HEK293T (cell line): Measurements from ENCODE around the gene RASSF5.
A peak's percentile ranks its signal among the peaks of the same experiment; 100 is the strongest.
"Not testable (repeated sequence)": the region's sequence is repeated elsewhere in the genome, so short reads cannot be mapped to it uniquely, and the experiment has no call there.

Experiments
- CTCF ChIA-PET: fragments of 350-600 bp; formaldehyde crosslinking; extraction: SDS; loops from one replicate; lab custom pipeline; 2021; ENCODE audit warnings: antibody characterized with exemption, inconsistent platforms; lab: Yijun Ruan, JAX
- POLR2A ChIA-PET: fragments of 350-600 bp; formaldehyde crosslinking; extraction: SDS; loops from one replicate; lab custom pipeline; 2020; ENCODE audit warnings: antibody characterized with exemption, inconsistent platforms; lab: Yijun Ruan, JAX
- DNase-seq: peaks from one replicate; pipeline ENCODE4 v3.0.0; 2012; ENCODE audit warnings: mixed read lengths; ENCODE audit errors: extremely low spot score
- ARNT ChIP-seq: fragments of 450-650 bp; IDR thresholded peaks from 2 replicates; pipeline ENCODE4 v1.6.1; 2017; ENCODE audit warnings: mild to moderate bottlenecking
- BHLHE40 ChIP-seq: fragments of 450-650 bp; IDR thresholded peaks from 2 replicates; pipeline ENCODE4 v1.6.1; 2016; ENCODE audit warnings: mild to moderate bottlenecking, moderate library complexity, borderline replicate concordance
- CTBP1 ChIP-seq: fragments of 450-650 bp; IDR thresholded peaks from 2 replicates; pipeline ENCODE4 v1.6.1; 2016; ENCODE audit warnings: borderline replicate concordance
- ELF4 ChIP-seq: fragments of 450-650 bp; IDR thresholded peaks from 2 replicates; pipeline ENCODE4 v1.6.1; 2017; ENCODE audit warnings: antibody characterized with exemption
- FOXA1 ChIP-seq: fragments of 450-650 bp; IDR thresholded peaks from 2 replicates; pipeline ENCODE4 v1.6.1; 2016; ENCODE audit warnings: mild to moderate bottlenecking
- FOXK2 ChIP-seq: fragments of 450-650 bp; IDR thresholded peaks from 2 replicates; pipeline ENCODE4 v1.6.1; 2016; ENCODE audit warnings: mild to moderate bottlenecking
- FOXM1 ChIP-seq: fragments of 450-650 bp; IDR thresholded peaks from 2 replicates; pipeline ENCODE4 v1.6.1; 2017; ENCODE audit warnings: mild to moderate bottlenecking, borderline replicate concordance
- HDGF ChIP-seq: fragments of 450-650 bp; IDR thresholded peaks from 2 replicates; pipeline ENCODE4 v1.6.1; 2017; ENCODE audit warnings: antibody characterized with exemption, borderline replicate concordance
- L3MBTL2 ChIP-seq: fragments of 450-650 bp; conservative IDR thresholded peaks from 2 replicates; pipeline ENCODE4 v1.6.1; 2016; ENCODE audit warnings: mild to moderate bottlenecking
- LEF1 ChIP-seq: fragments of 450-650 bp; IDR thresholded peaks from 2 replicates; pipeline ENCODE4 v1.6.1; 2017; ENCODE audit warnings: mild to moderate bottlenecking, borderline replicate concordance
- NFRKB ChIP-seq: fragments of 450-650 bp; IDR thresholded peaks from 2 replicates; pipeline ENCODE4 v1.6.1; 2016; ENCODE audit warnings: mild to moderate bottlenecking, moderate library complexity
- SP1 ChIP-seq: fragments of 450-650 bp; IDR thresholded peaks from 2 replicates; pipeline ENCODE4 v1.6.1; 2017
- SUZ12 ChIP-seq: fragments of 450-650 bp; IDR thresholded peaks from 2 replicates; pipeline ENCODE4 v1.6.1; 2016; ENCODE audit warnings: mild to moderate bottlenecking
- TARDBP ChIP-seq: fragments of 450-650 bp; IDR thresholded peaks from 2 replicates; pipeline ENCODE4 v1.6.1; 2016
- ZNF384 ChIP-seq: fragments of 450-650 bp; IDR thresholded peaks from 2 replicates; pipeline ENCODE4 v1.6.1; 2016
- TF ChIP-seq, protein P1 (sequence below): fragments of 450-650 bp; IDR thresholded peaks from 2 replicates; pipeline ENCODE4 v1.6.1; 2016

Gene RASSF5

DNA sequence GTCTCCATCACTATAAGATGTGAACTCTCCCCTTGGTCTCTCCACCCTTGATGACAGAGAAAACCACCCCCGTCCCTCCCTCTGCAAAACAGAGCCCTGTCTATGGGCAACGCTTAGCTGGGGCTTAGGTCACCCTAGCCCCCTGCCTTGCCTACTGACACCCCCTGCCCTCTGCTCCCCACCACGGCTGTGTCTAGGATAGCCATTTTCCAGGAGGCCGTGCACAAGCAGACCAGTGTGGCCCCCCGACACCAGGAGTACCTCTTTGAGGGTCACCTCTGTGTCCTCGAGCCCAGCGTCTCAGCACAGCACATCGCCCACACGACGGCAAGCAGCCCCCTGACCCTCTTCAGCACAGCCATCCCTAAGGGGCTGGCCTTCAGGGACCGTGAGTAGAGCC, 28.6 kb upstream of the RASSF5 start:
- TF ChIP-seq FOXM1, result no peak
- TF ChIP-seq LEF1, result no peak
- TF ChIP-seq ZNF384, result no peak
- TF ChIP-seq HDGF, result no peak
- no peak for TF ChIP-seq NFRKB
- no peak for TF ChIP-seq FOXK2
- no peak for TF ChIP-seq TARDBP
- no peak for DNase-seq
- ChIA-PET POLR2A (no interaction called here), CTCF (interaction anchor here (0.9 to 1.8 kb wide), 9 partner anchors 9 to 462 kb away, joined by 3 to 16 read pairs (median 5); partner anchors contain the start of gene IKBKE)

DNA sequence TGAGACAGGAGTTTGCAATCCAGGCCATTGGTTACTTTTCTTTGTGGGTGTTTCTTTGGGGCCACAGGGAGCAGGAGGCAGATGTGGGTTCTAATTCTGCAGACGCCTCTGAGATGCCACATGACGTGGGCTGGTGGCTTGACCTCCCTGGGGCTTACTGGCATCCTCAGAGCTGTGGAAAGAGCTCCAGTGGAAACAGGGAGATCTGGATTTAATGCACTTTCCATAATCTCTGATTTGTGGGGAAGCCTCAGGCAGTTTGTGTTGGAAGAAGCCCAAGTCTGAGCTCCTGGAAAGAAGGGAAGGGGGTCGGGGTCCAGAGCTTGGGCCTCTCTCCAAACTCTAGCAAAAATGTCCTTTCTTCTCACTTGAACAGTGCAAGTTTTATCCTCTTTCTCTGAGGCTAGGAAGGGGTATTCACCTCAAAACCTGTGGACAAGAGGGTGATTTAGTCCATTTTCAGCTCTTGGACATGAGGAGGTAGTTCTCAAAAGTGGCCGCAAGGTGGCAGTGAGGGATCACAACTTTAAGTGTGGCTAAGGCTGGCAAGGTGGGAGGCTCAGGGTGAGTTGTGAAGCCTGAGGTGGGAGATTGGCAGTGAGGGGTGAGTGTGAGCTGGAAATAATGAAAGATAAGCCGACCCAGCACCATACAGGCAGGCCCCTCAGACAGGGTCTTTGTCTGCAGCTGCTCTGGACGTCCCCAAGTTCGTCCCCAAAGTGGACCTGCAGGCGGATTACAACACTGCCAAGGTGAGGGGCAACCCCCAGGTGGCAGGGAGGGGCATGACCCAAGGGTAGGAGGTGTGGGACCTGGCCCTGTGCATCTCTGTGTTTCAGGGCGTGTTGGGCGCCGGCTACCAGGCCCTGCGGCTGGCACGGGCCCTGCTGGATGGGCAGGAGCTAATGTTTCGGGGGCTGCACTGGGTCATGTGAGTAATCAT, 27.9 kb upstream of the RASSF5 start:
- ChIA-PET CTCF (interaction anchor here (0.8 to 1.8 kb wide), 13 partner anchors 9 to 461 kb away, joined by 3 to 16 read pairs (median 4); partner anchors contain the start of gene IKBKE), POLR2A (no interaction called here)
- TF ChIP-seq ZNF384 (no peak), SUZ12 (no peak), L3MBTL2 (no peak), NFRKB (no peak), FOXK2 (no peak), FOXA1 (no peak), ARNT (no peak), ELF4 (no peak), FOXM1 (no peak), CTBP1 (no peak), SP1 (no peak), BHLHE40 (no peak), HDGF (no peak), TARDBP (no peak), LEF1 (no peak)
- TF ChIP-seq, protein P1, sequence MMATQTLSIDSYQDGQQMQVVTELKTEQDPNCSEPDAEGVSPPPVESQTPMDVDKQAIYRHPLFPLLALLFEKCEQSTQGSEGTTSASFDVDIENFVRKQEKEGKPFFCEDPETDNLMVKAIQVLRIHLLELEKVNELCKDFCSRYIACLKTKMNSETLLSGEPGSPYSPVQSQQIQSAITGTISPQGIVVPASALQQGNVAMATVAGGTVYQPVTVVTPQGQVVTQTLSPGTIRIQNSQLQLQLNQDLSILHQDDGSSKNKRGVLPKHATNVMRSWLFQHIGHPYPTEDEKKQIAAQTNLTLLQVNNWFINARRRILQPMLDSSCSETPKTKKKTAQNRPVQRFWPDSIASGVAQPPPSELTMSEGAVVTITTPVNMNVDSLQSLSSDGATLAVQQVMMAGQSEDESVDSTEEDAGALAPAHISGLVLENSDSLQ, result no peak
- peak; percentile 89 for DNase-seq

DNA sequence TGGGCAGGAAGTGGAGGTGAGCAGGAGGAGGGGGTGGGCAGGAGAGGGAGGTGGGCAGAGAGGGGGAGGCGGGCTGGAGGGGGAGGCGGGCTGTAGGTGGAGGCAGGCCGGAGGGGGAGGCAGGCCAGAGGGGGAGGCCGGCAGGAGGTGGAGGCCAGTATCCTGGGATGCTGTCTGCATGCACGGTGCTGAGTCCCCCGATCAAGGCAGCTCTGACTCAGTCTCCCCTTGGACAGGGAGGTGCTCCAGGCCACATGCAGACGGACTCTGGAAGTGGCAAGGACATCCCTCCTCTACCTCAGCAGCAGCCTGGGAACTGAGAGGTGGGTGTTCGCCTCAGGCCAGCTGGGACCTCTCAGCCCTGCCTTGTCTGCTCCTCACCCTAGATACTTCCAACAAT, 27.1 kb upstream of the RASSF5 start:
- DNase-seq, result no peak
- CTCF ChIA-PET, result interaction anchor here (0.8 to 1.8 kb wide), 7 partner anchors 10 to 453 kb away, joined by 3 to 16 read pairs (median 3); partner anchors contain the start of gene IKBKE
- POLR2A ChIA-PET, result no interaction called here
- no peak for TF ChIP-seq FOXA1
- TF ChIP-seq BHLHE40, result no peak
- no peak for TF ChIP-seq TARDBP
- no peak for TF ChIP-seq ARNT
- TF ChIP-seq LEF1, result no peak
- TF ChIP-seq, protein P1, result no peak
- no peak for TF ChIP-seq SUZ12
- TF ChIP-seq ZNF384, result no peak
- TF ChIP-seq SP1, result no peak
- no peak for TF ChIP-seq NFRKB
- no peak for TF ChIP-seq L3MBTL2

- ChIA-PET POLR2A (no interaction called here), CTCF (no interaction called here)
- DNase-seq, result no peak
- no peak for TF ChIP-seq CTBP1
- no peak for TF ChIP-seq ARNT
- TF ChIP-seq ZNF384, result no peak
- TF ChIP-seq L3MBTL2, result no peak
- no peak for TF ChIP-seq SUZ12
- no peak for TF ChIP-seq TARDBP
- TF ChIP-seq NFRKB, result no peak
- TF ChIP-seq SP1, result no peak
- no peak for TF ChIP-seq BHLHE40
- no peak for TF ChIP-seq HDGF
These were observed 24.7 kb upstream of the RASSF5 start for GRCh38 chr1:206482611-206483010.

GRCh38 chr1:206483864-206484263, 23.5 kb upstream of the RASSF5 start:
- POLR2A ChIA-PET, result not testable (repeated sequence)
- CTCF ChIA-PET, result interaction anchor here (0.7 kb wide), 1 partner anchor 1204 kb away, joined by 3 read pairs; no protein-coding TSS in a partner anchor

GRCh38 chr1:206484901-206485300, 22.4 kb upstream of the RASSF5 start:
- TF ChIP-seq HDGF (no peak), ARNT (no peak), ELF4 (no peak), LEF1 (no peak), ZNF384 (no peak), L3MBTL2 (no peak), FOXM1 (no peak)
- POLR2A ChIA-PET, result no interaction called here
- DNase-seq, result no peak
- CTCF ChIA-PET, result no interaction called here

More at GRCh38 chr1:206483864-206484263, 23.5 kb upstream of the RASSF5 start:
- not testable (repeated sequence) for DNase-seq
